CD4-positive, alpha-beta T cell (primary cell): ENCODE results near the gene MED25. TPM values are rescaled to one million over a fixed set of nuclear protein-coding genes. Genes with fewer than 3 reads are reported as not detected.

Experiments used
- ATAC-seq: fragments of 200-7000 bp; cut with Tn5 transposase; one replicate; pipeline ENCODE4 v1.10.0; 2022; ENCODE audit warnings: mild to moderate bottlenecking; ENCODE audit not compliant: poor library complexity
- CTCF ChIA-PET: fragments of 350-600 bp; sonication (Branson Sonifier 250); formaldehyde crosslinking; loops from one replicate; lab custom pipeline; 2021; ENCODE audit warnings: antibody characterized with exemption, inconsistent platforms; lab: Charles Lee
- POLR2A ChIA-PET: fragments of 350-600 bp; sonication (Branson Sonifier 250); formaldehyde crosslinking; loops from one replicate; lab custom pipeline; 2021; ENCODE audit warnings: antibody characterized with exemption, inconsistent platforms; lab: Charles Lee
- DNase-seq, 14 experiments: peaks; one replicate each; pipeline ENCODE4 v3.0.0-alpha.2; 2013 to 2020; ENCODE audit warnings: mixed read lengths in 2 of 14
- H3K27ac ChIP-seq, 2 donors: one replicate each; pipeline versions ENCODE4 v1.5.1 to v1.7.0; 2013; ENCODE audit warnings: low read length in 2 of 2, low read depth in 1 of 2, mild to moderate bottlenecking in 1 of 2
- H3K27me3 ChIP-seq, 2 experiments: 1 replicate in 1 of 2; 2 replicates in 1 of 2; pipeline versions ENCODE4 v1.6.1 to v1.7.0; 2013; ENCODE audit warnings: low read length in 2 of 2, control low read depth in 1 of 2, mild to moderate bottlenecking in 1 of 2, moderate library complexity in 1 of 2; ENCODE audit not compliant: insufficient read depth in 2 of 2, control insufficient read depth in 1 of 2
- H3K36me3 ChIP-seq: one replicate; pipeline ENCODE4 v1.6.1; 2013; ENCODE audit warnings: low read length, control low read depth; ENCODE audit not compliant: insufficient read depth
- H3K4me1 ChIP-seq: one replicate; pipeline ENCODE4 v1.6.1; 2013; ENCODE audit warnings: low read length, control low read depth; ENCODE audit not compliant: insufficient read depth
- H3K4me3 ChIP-seq: one replicate; pipeline ENCODE4 v1.5.1; 2013; ENCODE audit warnings: mild to moderate bottlenecking, low read length, moderate library complexity
- H3K9me3 ChIP-seq, 2 experiments: 1 replicate in 1 of 2; 2 replicates in 1 of 2; pipeline versions ENCODE4 v1.6.1 to v1.7.0; 2013; ENCODE audit warnings: low read length in 2 of 2, mild to moderate bottlenecking in 2 of 2, control low read depth in 1 of 2, moderate library complexity in 1 of 2; ENCODE audit not compliant: control insufficient read depth in 1 of 2, insufficient read depth in 1 of 2
- H3K27ac Mint-ChIP-seq: one replicate; pipeline ENCODE4 v1.8.0; 2020; ENCODE audit warnings: mixed read lengths
- H3K27me3 Mint-ChIP-seq: one replicate; pipeline ENCODE4 v1.8.0; 2021; ENCODE audit warnings: mixed read lengths
- H3K36me3 Mint-ChIP-seq: one replicate; pipeline ENCODE4 v1.8.0; 2021; ENCODE audit warnings: low read depth, mixed read lengths
- H3K4me1 Mint-ChIP-seq: one replicate; pipeline ENCODE4 v1.8.0; 2021; ENCODE audit warnings: low read depth, mixed read lengths
- H3K4me3 Mint-ChIP-seq: one replicate; pipeline ENCODE4 v1.8.0; 2020; ENCODE audit warnings: mild to moderate bottlenecking, mixed read lengths
- H3K9me3 Mint-ChIP-seq: one replicate; pipeline ENCODE4 v1.8.0; 2020; ENCODE audit warnings: mixed read lengths
- intact Hi-C, 2 experiments: fragments of 100-400 bp; cut with DNase I in 1 of 2; cut with micrococcal nuclease in 1 of 2; formaldehyde crosslinking; loops; one replicate each; pipeline versions ENCODE4 v1.15.1 to v1.9.0; 2023 to 2025; cut with DNase I, micrococcal nuclease
- total RNA-seq, 174 experiments: library from RNA in 2 of 174; stranded (reverse) in 2 of 174; gene quantifications; one replicate each; pipeline ENCODE4 v1.2.3 and lab custom pipeline; 2021 to 2026
- TF ChIP-seq, protein P1 (sequence below): fragments of 200-600 bp; IDR thresholded peaks from one replicate; pipeline ENCODE4 v1.8.0; 2022; ENCODE audit warnings: antibody characterized with exemption, mild to moderate bottlenecking

MED25 gene
- total RNA-seq, 2 experiments from 2014 or later: 67.2 to 67.8 TPM

DNA sequence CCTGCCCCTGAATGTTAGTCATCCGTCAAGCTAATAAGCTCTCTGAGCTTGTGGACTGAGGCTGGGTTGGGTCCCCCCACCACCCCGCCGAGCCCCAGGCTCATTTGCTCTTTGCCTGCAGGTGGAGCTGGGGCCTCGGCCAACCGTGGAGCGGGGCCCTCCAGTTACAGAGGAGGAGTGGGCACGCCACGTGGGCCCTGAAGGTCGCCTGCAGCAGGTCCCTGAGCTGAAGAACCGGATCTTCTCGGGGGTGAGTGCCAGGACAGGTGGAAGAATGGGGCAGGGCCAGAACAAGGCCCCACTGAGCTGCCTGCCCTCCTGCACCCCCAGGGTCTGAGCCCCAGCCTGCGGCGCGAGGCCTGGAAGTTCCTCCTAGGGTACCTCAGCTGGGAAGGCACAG, 64.6 kb downstream of the MED25 start:
- H3K27me3 Mint-ChIP-seq: no peaks in the 10 kb centered on the region

DNA sequence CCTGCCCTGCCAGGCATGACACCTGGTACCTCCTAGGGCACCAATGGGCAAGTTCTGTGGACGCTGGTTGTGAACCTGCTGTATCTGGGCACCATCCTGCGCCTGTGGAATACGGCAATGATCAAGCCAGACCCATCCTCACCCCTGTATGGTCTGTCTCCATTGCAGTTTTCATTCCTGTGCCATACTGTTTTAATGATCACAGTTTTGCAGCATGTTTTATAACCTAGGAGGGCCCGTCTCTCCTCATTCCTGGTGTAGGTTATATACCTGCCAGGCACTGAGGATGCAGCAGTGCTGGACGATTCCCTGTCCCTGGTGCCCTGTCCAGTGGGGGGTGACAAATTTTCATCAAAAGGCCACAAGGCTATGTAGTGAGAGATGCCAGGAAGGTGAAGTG, 65.0 kb downstream of the MED25 start:
- ATAC-seq: no peak
- H3K4me3 Mint-ChIP-seq: no peak overlapping the region
- H3K9me3 Mint-ChIP-seq: no peaks in the 10 kb centered on the region
- H3K27ac Mint-ChIP-seq: no peak overlapping the region
- peaks cover 0 to 3% of the 10 kb centered on the region in 2 experiments for H3K9me3 ChIP-seq
- H3K36me3 ChIP-seq: peaks cover 76% of the 10 kb centered on the region
- peaks cover 10% of the 10 kb centered on the region for H3K4me1 Mint-ChIP-seq
- DNase-seq: no peak
- H3K4me1 ChIP-seq: peaks cover 20% of the 10 kb centered on the region
- ChIA-PET POLR2A (no interaction called here), CTCF (no interaction called here)
- TF ChIP-seq, protein P1, sequence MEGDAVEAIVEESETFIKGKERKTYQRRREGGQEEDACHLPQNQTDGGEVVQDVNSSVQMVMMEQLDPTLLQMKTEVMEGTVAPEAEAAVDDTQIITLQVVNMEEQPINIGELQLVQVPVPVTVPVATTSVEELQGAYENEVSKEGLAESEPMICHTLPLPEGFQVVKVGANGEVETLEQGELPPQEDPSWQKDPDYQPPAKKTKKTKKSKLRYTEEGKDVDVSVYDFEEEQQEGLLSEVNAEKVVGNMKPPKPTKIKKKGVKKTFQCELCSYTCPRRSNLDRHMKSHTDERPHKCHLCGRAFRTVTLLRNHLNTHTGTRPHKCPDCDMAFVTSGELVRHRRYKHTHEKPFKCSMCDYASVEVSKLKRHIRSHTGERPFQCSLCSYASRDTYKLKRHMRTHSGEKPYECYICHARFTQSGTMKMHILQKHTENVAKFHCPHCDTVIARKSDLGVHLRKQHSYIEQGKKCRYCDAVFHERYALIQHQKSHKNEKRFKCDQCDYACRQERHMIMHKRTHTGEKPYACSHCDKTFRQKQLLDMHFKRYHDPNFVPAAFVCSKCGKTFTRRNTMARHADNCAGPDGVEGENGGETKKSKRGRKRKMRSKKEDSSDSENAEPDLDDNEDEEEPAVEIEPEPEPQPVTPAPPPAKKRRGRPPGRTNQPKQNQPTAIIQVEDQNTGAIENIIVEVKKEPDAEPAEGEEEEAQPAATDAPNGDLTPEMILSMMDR: no peak
- no peak overlapping the region for H3K27ac ChIP-seq
- peaks cover 60% of the 10 kb centered on the region for H3K36me3 Mint-ChIP-seq
- intact Hi-C loops: no loop called here
- H3K4me3 ChIP-seq: no peak overlapping the region
- no peaks in the 10 kb centered on the region for H3K27me3 Mint-ChIP-seq
- no peaks in the 10 kb centered on the region for H3K27me3 ChIP-seq

More for the DNA sequence above, 64.6 kb downstream of the MED25 start:
- no peak for DNase-seq
- ATAC-seq: no peak
- TF ChIP-seq, protein P1: no peak
- H3K4me3 ChIP-seq: no peak overlapping the region
- H3K27ac ChIP-seq: no peak overlapping the region
- intact Hi-C loops: no loop called here
- Mint-ChIP-seq H3K36me3 (peaks cover 64% of the 10 kb centered on the region), H3K4me3 (no peak overlapping the region), H3K4me1 (peaks cover 13% of the 10 kb centered on the region), H3K9me3 (no peaks in the 10 kb centered on the region), H3K27ac (no peak overlapping the region)
- no peaks in the 10 kb centered on the region for H3K27me3 ChIP-seq
- H3K36me3 ChIP-seq: peaks cover 76% of the 10 kb centered on the region
- H3K9me3 ChIP-seq: peaks cover 0 to 3% of the 10 kb centered on the region in 2 experiments
- ChIA-PET POLR2A (no interaction called here), CTCF (no interaction called here)
- H3K4me1 ChIP-seq: peaks cover 23% of the 10 kb centered on the region

DNA sequence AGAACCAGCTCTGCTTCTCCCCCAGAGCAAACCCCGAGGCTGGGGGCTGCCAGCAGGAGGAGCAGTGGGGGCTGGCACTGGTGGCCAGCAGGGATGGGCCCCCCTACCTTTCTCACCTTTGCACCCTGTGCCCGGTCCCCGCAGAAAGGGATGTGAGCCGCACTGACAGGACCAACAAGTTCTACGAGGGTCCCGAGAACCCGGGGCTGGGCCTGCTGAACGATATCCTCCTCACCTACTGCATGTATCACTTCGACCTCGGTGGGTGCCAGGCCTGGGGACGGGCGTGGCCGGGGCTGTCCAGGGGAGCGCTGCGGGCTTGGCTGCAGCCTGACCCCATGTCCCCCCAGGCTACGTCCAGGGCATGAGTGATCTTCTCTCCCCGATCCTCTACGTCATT, 66.0 kb downstream of the MED25 start:
- Mint-ChIP-seq H3K4me1 (peaks cover 2% of the 10 kb centered on the region), H3K27ac (no peak overlapping the region), H3K36me3 (peaks cover 53% of the 10 kb centered on the region), H3K9me3 (no peaks in the 10 kb centered on the region), H3K4me3 (no peak overlapping the region), H3K27me3 (no peaks in the 10 kb centered on the region)
- Histone ChIP-seq H3K4me3 (no peak overlapping the region), H3K9me3 (peaks cover 0 to 3% of the 10 kb centered on the region in 2 experiments), H3K36me3 (peaks cover 70% of the 10 kb centered on the region), H3K27ac (no peak overlapping the region), H3K4me1 (peaks cover 10% of the 10 kb centered on the region), H3K27me3 (no peaks in the 10 kb centered on the region)
- TF ChIP-seq, protein P1: no peak
- DNase-seq (no peak), ATAC-seq (no peak)
- ChIA-PET POLR2A (no interaction called here), CTCF (no interaction called here)
- intact Hi-C loops: no loop called here
